SHP77 (cell line): ENCODE measurements around the gene RPL13A.

ENCODE experiments used
- DNase-seq, 2 experiments: peaks; one replicate each; lab custom pipeline; 2025; lab: John Stamatoyannopoulos, UW

The RPL13A gene

DNA sequence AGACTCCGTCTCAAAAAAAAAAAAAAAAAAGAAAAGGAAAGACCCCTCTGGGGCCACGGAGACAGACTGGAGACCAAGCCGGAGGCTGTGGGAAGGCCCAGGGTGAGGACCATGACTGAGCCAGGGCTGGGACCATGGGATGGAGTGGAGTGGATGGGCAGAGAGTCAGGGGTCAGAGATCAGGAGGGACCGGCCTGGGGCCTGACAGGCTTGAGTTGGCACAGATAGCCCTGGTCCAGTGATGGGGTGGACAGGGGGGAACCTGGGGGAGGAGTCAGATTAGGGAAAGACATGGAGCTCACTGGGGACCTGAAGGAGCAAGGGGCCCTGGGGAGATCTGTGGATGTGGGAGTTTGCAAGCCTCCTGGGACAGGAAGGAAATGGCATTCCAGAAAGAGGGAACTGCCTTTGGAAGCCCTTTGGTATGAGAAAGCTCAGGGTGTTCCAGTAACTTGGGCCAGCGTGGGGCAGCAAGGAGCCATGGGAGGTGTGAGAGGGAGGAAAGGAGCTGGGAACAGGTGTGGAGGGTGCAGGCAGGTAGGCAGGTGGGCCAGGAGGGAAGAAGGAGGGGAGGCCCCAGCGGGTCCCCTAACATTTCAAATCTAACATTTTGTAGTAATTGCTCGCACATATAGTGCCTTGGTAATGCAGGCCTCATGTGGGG is 6.3 kb upstream of the RPL13A start:
- DNase-seq: no peak

DNA sequence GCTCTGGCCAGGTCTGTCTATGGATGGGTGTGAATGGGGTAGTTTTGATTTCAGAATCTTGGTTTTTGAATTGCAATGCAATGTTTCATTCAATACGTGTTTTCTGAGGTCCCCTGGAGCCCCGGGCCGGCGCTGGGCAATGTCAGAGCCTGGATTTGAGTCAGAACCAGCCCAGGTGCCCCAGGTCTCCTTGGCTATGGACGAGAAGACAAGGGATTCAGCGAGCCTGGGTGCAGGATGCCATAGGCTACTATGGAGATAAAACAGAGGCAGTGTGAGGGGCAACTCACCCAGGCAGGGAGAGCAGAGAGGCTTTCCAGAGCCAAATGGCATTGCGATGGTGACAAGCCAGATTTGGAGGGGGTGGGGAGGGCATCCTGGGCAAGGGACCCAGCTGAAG is 1.2 kb upstream of the RPL13A start:
- no peak for DNase-seq

DNA sequence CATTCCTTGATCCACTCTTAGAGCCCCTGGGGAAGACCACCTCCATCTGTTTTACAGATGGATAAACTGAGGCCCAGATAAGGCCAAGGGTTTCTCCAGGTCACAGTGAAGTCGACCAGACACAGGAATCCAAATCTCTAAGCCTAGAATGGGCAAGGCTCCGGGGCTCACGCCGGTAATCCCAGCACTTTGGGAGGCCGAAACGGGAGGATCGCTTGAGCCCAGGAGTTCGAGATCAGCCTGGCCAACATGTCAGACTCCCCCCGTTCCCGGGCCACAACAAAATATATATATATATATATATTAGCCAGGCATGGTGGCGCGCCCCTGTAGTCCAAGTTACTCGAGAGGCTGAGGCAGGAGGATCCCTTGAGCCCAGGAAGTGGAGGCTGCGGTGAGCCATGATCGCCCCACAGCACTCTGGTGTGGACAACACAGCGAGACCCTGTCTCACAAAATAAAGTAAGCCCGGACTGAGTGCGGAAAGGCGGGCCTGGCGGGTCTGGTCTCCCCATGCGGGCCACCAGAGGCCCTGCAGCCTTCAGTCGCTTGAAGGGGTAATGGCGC is 615 bp upstream of the RPL13A start:
- DNase-seq: no peak

DNA sequence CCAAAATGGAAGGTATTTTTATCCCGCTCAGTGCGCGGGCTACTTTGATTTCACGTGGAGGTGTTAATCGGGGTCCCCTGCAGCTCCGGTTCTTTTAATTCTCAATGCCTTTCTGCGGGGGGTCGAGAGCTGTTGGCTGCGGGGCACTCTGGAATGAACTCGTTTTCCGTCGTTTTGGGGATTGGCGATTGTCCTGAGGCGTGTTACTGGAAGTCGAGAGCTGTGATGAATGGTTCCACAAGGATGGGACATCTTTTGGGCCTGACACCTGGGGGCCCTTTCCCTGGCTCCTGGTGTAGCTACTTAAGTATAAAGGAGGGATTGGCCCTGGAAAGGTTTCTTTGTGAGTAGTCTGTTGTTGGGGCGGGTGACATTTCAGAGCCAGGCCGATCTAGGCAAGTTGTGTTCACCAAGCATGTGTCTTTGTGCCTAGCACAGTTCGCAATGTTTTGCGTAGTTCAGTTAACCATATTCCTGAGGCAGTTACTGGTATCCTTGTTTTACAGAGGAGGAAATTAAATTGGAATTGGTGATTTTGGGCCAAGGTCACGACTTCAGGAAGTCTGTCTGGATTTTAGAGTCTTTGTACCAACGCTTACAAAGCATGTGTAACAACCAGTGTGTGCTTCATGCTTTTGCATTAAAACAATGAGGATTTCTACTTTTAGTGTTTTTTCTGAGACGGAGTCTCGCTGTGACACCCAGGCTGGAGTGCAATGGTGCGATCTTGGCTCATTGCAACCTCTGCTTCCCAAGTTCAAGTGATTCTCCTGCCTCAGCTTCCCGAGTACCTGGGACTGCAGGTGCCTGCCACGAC is 846 bp downstream of the RPL13A start:
- DNase-seq: no peak

DNA sequence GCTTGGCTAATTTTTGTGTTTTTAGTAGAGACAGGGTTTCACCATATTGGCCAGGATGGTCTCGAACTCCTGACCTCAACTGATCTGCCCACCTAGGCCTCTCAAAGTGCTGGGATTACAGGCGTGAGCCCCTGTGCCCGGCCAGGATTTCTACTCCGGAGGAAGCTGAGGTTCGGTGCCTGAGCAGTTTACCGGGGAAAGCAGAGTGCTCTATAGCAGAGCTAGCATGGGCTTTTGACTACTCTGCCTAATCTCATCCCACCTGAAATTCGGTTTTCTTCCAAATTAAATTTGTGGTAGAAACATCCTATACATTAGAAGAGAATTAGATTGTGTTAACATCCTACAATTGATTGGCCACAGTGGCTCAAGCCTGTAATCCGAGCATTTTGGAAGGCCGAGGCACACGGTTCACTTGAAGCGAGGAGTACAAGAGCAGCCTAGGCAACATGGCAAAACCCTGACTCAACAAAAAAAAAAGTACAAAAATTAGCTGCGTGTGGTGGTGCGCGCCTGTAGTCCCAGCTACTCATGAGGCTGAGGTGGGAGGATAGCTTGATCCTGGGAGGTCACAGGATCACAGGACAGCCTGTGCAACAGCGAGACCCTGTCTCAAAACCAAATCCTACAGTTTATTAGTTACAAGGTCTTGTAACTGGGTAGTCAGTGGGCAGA is 1.6 kb downstream of the RPL13A start:
- no peak for DNase-seq

DNA sequence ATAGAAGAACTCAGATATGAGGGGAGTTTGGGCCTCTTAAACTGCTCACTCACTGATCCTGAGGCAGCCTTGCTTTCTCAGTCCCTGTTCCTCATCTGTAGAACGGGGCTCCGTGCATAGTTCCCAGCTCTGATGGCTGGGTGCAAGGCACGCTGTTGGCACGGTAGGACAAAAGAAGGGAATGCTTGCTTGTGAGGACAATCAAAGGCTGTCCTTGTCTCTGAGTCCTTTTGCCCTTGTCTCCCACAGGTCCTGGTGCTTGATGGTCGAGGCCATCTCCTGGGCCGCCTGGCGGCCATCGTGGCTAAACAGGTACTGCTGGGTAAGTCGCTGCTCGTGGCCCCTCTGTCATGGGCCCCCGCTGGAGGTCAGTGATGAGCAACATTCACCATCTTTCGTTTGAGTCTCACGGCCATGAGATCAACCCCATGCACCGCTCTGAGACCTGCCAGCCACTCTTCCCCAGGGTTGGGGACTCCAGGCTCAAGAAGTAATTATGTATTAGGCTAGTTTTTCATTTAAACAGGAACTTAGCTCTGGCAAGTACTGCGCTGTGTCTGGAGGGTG is 2.3 kb downstream of the RPL13A start:
- no peak for DNase-seq

DNA sequence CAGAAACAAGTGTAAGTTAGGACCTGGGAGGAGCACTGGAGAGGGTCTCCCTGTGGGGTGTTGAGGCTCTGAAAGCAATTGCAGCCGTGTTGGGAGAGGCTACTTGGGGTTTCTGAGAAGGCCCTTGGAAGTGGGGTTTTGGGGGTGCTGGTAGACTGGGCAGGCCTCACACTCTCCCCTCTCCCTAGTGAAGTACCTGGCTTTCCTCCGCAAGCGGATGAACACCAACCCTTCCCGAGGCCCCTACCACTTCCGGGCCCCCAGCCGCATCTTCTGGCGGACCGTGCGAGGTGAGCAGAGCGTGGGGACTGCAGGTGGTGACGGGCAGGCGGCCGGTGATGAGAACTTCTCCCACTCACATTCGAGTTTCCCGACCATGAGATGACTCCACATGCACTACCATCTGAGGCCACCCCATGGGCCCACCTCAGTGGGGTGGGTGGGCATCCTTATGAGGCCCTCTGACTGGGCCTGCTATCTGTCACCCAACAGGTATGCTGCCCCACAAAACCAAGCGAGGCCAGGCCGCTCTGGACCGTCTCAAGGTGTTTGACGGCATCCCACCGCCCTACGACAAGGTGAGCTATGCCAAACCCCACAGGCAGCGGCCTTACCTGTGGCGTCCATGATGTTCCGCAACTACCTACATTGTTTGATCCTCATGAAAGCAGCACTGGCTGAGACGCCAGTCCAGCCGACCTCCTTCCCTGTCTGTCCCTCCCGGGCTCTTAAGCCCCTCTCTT is 3.0 kb downstream of the RPL13A start:
- no peak for DNase-seq

DNA sequence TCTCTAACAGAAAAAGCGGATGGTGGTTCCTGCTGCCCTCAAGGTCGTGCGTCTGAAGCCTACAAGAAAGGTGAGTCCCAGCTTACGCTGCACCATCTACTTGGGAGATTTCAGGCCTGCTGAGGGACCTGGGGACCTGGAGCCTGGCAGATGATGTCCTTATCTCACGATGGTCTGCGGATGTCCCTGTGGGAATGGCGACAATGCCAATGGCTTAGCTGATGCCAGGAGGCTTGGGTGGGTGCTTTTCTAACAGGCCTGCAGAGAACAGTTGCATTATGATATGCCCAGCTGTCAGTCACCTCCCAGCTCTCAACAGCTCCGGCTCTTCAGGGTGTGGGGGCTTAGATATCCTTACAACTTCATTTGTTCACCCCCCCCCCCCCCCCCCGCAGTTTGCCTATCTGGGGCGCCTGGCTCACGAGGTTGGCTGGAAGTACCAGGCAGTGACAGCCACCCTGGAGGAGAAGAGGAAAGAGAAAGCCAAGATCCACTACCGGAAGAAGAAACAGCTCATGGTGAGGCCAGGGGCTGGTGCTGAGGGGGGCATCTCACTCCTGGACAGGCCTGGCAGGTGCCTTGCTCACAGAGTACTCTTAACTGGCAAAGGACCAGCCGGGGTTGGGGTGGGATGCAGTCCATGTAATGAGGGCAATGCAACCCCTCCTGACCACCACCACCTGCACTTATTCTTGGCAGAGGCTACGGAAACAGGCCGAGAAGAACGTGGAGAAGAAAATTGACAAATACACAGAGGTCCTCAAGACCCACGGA is 3.8 kb downstream of the RPL13A start:
- no peak for DNase-seq

DNA sequence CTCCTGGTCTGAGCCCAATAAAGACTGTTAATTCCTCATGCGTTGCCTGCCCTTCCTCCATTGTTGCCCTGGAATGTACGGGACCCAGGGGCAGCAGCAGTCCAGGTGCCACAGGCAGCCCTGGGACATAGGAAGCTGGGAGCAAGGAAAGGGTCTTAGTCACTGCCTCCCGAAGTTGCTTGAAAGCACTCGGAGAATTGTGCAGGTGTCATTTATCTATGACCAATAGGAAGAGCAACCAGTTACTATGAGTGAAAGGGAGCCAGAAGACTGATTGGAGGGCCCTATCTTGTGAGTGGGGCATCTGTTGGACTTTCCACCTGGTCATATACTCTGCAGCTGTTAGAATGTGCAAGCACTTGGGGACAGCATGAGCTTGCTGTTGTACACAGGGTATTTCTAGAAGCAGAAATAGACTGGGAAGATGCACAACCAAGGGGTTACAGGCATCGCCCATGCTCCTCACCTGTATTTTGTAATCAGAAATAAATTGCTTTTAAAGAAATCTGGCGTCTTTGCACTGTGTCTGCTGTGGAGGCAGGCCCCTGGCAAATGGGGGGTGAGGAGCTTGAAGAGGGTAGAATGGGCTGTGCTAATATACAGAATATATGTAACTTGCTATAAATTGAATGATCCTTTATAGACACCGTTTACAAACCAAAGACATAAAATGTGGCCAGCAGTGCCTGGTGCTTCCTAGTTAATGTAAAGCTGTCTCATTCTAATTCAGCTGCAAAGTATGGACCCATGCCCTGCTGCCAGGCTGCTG is 4.6 kb downstream of the RPL13A start:
- DNase-seq: no peak

DNA sequence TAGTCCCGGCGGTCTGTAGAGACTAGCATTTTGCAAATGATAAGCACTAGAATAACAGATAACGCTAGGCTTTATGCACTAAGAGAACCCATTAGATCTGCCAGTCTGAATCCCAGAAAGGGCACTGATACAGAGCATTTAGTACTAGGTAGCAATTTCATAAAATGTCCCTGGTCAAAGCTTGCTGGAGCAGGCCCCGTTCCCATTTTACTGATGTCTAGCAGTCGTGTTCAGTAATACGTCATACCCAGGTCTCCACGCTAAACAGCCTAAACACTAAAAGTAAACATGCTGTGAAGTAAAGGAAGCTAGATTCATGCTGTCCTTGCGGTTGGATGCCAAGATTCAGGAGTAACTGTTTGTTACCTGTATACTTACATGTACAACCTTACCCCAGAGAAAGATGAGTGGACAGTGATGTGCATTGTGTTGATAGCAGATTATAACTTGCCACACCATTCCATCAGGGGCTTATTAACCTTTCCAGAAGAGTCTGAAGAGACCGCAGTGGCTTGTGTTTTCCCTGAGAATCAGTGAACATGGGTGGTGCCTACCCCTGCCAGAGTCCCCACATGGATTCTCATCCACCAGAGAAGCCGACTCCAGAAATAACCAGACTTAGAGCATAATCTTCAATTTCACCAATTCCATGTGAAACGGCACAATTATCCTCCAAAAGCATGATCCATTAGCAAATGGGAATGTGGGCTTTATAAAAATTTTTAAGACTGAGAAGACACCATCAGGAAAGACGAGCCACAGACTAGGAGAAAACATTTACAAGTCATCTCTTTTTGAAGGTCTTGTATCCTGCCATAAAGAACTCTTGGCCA is 5.4 kb downstream of the RPL13A start:
- no peak for DNase-seq

DNA sequence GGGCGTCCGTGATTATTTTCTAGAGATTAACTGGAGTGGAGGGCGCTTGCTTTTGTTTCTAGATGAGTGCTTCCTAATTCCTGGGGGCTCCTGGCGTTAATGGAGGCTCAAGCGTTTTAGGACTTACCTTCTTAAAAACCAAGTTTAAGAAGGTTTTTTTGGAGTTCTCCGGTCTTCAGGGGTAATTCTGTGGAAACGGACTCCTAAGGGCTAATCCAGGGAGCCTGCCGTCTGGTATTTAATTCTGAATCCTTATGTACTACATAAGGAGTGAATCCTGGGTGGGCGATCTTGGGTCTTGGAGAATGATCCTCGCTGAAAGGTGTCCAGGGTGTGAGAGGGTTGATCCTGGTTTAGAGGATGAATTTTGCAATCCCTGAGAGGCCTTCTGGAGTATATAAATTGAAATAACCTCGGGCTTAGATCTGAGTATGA is 9.2 kb downstream of the RPL13A start:
- no peak for DNase-seq

DNA sequence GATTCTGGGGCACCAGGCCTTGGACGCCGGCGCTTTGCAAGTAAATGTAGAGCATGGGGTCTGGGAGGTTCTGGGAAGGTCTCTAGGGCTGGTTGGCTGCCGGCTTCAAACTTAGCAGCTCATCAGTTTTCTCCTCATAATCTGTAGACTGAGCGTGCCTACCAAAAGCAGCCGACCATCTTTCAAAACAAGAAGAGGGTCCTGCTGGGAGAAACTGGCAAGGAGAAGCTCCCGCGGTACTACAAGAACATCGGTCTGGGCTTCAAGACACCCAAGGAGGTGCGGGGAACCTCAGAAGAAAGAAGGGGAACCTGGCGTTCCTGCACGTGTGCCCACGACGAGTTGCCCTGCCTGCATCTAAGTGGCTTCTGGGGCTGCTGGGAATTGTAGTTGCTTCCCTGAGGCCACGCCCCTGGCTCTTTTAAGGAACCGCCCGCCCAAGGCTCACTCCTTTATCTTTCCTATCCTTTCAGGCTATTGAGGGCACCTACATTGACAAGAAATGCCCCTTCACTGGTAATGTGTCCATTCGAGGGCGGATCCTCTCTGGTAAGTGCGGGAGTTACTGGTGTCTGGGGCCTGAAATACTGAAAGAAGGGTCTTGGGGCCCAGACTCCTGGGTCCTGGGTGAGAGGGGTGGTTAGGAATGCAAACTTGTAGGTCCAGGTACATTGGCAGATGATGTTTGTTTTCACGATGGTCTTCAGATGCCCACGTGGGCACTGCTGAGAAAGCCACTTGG is 9.8 kb downstream of the RPL13A start:
- peak in 1 of 2 experiments; percentile 34 for DNase-seq

DNA sequence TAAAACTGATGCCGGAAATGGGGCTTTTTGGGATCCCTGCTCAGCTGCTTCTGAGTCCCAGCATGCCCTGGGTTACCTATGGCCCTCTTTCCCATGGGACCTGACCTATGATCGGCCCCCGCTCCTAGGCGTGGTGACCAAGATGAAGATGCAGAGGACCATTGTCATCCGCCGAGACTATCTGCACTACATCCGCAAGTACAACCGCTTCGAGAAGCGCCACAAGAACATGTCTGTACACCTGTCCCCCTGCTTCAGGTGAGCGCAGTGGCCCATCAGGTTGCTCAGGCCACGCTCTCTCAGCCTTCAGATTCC is 10.3 kb downstream of the RPL13A start:
- no peak for DNase-seq

DNA sequence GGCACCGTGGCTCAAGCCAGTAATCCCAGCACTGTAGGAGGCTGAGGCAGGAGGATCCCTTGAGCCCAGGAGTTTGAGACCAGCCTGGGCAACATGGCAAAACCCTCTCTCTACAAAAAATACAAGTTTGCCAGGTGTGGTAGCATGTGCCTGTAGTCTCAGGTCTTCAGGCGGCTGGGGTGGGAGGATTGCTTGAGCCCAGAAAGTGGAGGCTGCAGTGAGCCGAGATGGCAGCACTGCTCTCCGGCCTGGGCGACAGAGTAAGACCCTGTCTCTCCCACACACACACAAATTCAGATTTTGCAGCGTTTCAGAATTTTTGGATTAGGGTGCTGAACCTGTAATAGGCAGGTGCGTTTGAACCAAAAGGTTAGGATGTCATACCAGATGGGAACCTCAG is 11.1 kb downstream of the RPL13A start:
- DNase-seq: no peak

DNA sequence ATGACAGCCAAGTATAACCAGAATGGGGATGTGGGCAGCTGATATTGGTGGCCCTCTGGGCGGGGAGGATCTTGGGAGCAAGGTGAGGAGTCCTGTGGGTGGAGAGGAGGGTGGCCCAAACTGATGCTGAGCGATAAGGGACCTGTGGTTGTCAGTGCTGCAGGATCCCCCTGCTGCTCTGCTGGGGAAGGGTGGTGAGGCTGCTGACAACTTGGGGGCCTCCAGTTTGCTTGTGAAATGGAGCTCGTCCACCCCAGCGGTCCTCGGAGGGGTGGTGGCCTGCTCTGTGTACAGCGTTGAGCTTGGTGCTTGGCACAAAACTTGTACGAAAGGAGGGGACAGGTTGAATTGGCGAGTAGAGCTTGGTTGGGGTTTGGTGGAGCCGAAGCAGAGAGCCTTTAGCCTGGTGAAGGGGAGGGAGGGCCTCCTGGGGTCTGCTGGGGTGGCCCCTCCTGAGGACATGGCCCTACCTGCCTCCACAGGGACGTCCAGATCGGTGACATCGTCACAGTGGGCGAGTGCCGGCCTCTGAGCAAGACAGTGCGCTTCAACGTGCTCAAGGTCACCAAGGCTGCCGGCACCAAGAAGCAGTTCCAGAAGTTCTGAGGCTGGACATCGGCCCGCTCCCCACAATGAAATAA is 11.7 kb downstream of the RPL13A start:
- no peak for DNase-seq

DNA sequence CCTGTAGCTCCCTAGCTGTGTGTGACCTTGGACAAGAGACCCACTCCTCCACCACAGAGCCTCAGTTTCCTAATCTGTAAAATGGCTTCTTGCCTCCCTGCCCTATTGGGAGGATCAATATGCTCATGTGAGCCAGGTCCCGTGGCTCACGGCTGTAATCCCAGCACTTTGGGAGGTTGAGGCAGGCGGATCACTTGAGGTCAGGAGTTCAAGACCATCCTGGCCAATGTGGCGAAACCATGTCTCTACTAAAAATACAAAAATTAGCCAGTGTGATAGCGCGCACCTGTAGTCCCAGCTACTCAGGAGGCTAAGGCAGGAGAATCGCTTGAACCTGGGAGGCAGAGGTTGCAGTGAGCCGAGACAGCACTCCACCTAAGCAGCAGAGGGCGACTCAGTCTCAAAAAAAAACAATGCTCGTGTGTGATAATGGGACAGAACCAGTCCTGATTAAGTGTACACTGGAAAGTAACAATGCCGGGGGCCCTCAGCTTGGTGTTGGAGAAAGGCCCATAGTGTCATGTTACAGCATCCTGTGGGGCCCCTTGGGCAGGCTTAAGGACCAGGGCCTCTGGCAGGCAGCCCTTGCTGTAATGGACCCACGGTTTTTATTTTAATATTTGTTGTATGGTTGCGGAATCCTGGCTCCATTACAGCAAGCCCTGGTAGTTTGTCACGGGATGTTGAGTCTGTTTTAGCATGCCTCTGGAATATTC is 15.6 kb downstream of the RPL13A start:
- DNase-seq: peak in 1 of 2 experiments; percentile 63

DNA sequence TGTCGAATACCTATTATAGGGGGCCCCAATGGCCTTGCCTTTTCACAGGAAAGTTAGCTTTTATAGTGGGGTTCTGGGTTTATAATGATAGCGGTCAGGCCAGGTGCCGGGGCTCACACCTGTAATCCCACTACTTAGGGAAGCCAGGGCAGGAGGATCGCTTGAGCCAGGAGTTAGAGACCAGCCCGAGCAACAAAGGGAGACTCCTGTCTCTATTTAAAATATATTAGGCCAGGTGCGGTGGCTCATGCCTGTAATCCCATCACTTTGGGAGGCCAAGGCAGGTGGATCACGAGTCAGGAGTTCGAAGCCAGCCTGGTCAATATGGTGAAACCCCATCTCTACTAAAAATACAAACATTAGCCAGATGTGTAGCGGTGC is 16.2 kb downstream of the RPL13A start:
- DNase-seq: no peak
